Esophagus muscularis mucosa (tissue), 4 donors: ENCODE results near the gene IFIT2.

ENCODE experiments used
- CTCF ChIP-seq, 3 experiments: fragments of 200-600 bp in 2 of 3; fragments of 450-650 bp in 1 of 3; sonication (generic) in 2 of 3; IDR thresholded peaks; one replicate each; pipeline ENCODE4 v1.5.1; 2017 to 2019; ENCODE audit warnings: antibody characterized with exemption in 3 of 3, mild to moderate bottlenecking in 2 of 3, moderate library complexity in 1 of 3
- EP300 ChIP-seq: sonication (generic); formaldehyde crosslinking; IDR thresholded peaks from one replicate; pipeline ENCODE4 v1.6.1; 2017; ENCODE audit warnings: antibody characterized with exemption
- POLR2A ChIP-seq: fragments of 450-650 bp; IDR thresholded peaks from one replicate; pipeline ENCODE4 v1.6.1; 2017; ENCODE audit warnings: antibody characterized with exemption, moderate library complexity, mild to moderate bottlenecking, low read depth
- POLR2AphosphoS5 ChIP-seq, 2 donors: sonication (generic); formaldehyde crosslinking; IDR thresholded peaks; one replicate each; pipeline ENCODE4 v1.6.1; 2017; ENCODE audit warnings: antibody characterized with exemption in 2 of 2

GRCh38 chr10:89352802-89353201 lies 51.0 kb downstream of the IFIT2 start:
- TF ChIP-seq CTCF (IDR thresholded peaks at IDR 0.05) (no peak), POLR2A (no peak), POLR2AphosphoS5 (IDR thresholded peaks at IDR 0.05) (no peak), EP300 (no peak)
